HepG2 (cell line): ENCODE data around the gene EFEMP2. TPM values are rescaled to one million over a fixed set of nuclear protein-coding genes. Genes with fewer than 3 reads are reported as not detected.

ENCODE experiments used
- E2F1 ChIP-seq: sonication (generic); formaldehyde crosslinking; IDR thresholded peaks from 2 replicates; pipeline ENCODE4 v1.5.0; 2020; ENCODE audit warnings: missing genetic modification reagents
- GATAD2A ChIP-seq: IDR thresholded peaks from 2 replicates; pipeline ENCODE4 v1.6.1; 2016
- HINFP ChIP-seq: sonication (generic); formaldehyde crosslinking; IDR thresholded peaks from 2 replicates; pipeline ENCODE4 v1.4.0; 2020; ENCODE audit warnings: low read depth, mild to moderate bottlenecking, missing genetic modification reagents
- HMGA1 ChIP-seq: sonication (generic); formaldehyde crosslinking; conservative IDR thresholded peaks from 2 replicates; pipeline ENCODE4 v1.4.0; 2020; ENCODE audit warnings: missing genetic modification reagents
- KDM3A ChIP-seq: IDR thresholded peaks from 2 replicates; pipeline ENCODE4 v1.6.1; 2018; ENCODE audit warnings: low read depth, missing compliant biosample characterization
- MLXIP ChIP-seq: sonication (generic); formaldehyde crosslinking; IDR thresholded peaks from 2 replicates; pipeline ENCODE4 v1.9.0; 2021; ENCODE audit warnings: missing genetic modification reagents, borderline replicate concordance
- MXD3 ChIP-seq: IDR thresholded peaks from 2 replicates; pipeline ENCODE4 v1.6.1; 2016; ENCODE audit warnings: mild to moderate bottlenecking, missing biosample characterization, missing genetic modification reagents
- REPIN1 ChIP-seq: sonication (generic); formaldehyde crosslinking; IDR thresholded peaks from 2 replicates; pipeline ENCODE4 v1.8.0; 2022; ENCODE audit warnings: missing genetic modification reagents, low read depth, mild to moderate bottlenecking, borderline replicate concordance
- SNAPC4 ChIP-seq: sonication (generic); formaldehyde crosslinking; IDR thresholded peaks from 2 replicates; pipeline ENCODE4 v1.4.0; 2020; ENCODE audit warnings: mild to moderate bottlenecking, missing genetic modification reagents
- ZMAT5 ChIP-seq: sonication (generic); formaldehyde crosslinking; IDR thresholded peaks from 2 replicates; pipeline ENCODE4 v1.5.0; 2020; ENCODE audit warnings: mild to moderate bottlenecking, low read depth, missing genetic modification reagents, borderline replicate concordance
- ZNF501 ChIP-seq: sonication (generic); formaldehyde crosslinking; IDR thresholded peaks from 2 replicates; pipeline ENCODE4 v1.5.1; 2020; ENCODE audit warnings: mild to moderate bottlenecking, moderate library complexity, missing genetic modification reagents
- ZNF615 ChIP-seq: sonication (generic); formaldehyde crosslinking; IDR thresholded peaks from 2 replicates; pipeline ENCODE4 v1.5.0; 2020; ENCODE audit warnings: mild to moderate bottlenecking, missing genetic modification reagents, borderline replicate concordance
- ZXDC ChIP-seq: sonication (generic); formaldehyde crosslinking; IDR thresholded peaks from 2 replicates; pipeline ENCODE4 v1.5.0; 2020; ENCODE audit warnings: mild to moderate bottlenecking, missing genetic modification reagents
- polyA plus RNA-seq, 8 experiments: library from polyadenylated mRNA; depleted of rRNA in 3 of 8; stranded (reverse) in 7 of 8; unstranded in 1 of 8; fragments of >200 nt; fragmentation: Illumina TruSeq in 4 of 8; extraction: Trizol in 4 of 8; gene quantifications; 2 replicates each; pipeline versions ENCODE4 v1.2.1 to v1.2.3, GENCODE V29; 2011 to 2016; ENCODE audit warnings: low read depth in 4 of 8, missing spikeins in 1 of 8, mixed read lengths in 1 of 8; ENCODE audit not compliant: insufficient read depth in 1 of 8
- total RNA-seq, 5 experiments: library from RNA; depleted of rRNA; stranded (reverse); fragments of >200 nt; fragmentation: Illumina TruSeq; extraction: Trizol; gene quantifications; 2 replicates each; pipeline ENCODE4 v1.2.3, GENCODE V29; 2016; ENCODE audit warnings: low read depth in 1 of 5

EFEMP2 gene
- total and polyA plus RNA-seq, 2 of the 13 experiments (the other 11 are each of a cell fraction or from before 2014, with no cell fraction given), result 7.4 to 29.7 TPM

- TF ChIP-seq ZXDC, result no peak
- TF ChIP-seq REPIN1, result no peak
- no peak for TF ChIP-seq GATAD2A
- TF ChIP-seq ZNF501 (CRISPR knock-in tag), result no peak
- peak; percentile 48; the same call in 1 of the 2 replicates for TF ChIP-seq E2F1 (CRISPR knock-in tag)
- no peak for TF ChIP-seq ZNF615 (CRISPR knock-in tag)
- TF ChIP-seq HINFP (CRISPR knock-in tag), result 0 out of 2 replicates have a peak, but pooled peaks have one; percentile 18
- no peak for TF ChIP-seq SNAPC4
- no peak for TF ChIP-seq HMGA1
- no peak for TF ChIP-seq KDM3A (CRISPR knock-in tag)
- TF ChIP-seq ZMAT5 (CRISPR knock-in tag), result no peak
- no peak for TF ChIP-seq MLXIP (CRISPR knock-in tag)
- TF ChIP-seq MXD3 (CRISPR knock-in tag), result no peak
These were observed 13.3 kb downstream of the EFEMP2 start (continued) for GRCh38 chr11:65859095-65859811.
